ENCODE results near the gene ADGRG1.

Gene ADGRG1

DNA sequence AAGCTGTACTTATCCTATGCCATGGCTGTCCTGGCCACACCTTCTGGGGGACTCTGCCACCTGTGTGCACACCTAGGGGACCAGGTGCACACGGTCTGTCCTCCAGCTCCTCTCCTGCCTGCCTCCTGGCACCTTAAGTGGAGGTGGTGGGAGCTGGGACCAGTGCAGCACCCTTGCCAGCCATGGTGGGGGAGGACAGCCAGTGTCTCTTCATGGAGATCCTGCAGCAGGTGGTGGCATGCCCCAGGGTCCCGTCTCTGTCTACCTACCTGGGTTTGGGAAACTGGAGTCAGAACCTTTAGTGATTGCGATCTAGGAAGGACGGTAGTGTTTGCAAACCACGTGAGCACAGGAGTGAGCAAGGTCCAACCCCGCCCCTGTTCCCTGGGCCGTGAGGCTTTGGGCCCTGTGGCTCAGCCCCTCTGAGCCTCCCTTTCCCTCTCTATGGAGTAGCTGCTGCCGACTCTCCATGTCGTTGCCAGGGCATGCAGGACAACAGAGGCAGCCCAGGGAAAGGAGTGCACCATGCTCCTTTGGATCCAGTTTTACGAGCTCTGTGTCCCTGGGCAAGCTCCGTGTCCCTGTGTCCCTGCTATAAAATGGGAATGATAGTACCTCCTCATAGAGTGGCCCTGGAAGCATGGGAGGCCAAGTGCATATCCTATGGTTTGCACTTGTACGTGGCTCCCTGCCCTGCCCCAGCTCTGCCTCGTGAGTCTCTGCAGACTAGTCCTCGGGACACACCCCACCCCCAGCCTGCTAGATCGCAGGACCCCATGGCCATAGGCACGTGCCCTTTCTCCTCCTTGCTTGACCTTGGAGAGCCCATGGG is 7.1 kb downstream of the ADGRG1 start:
- DNase-seq (ENCODE audit: low read depth): no peak

DNA sequence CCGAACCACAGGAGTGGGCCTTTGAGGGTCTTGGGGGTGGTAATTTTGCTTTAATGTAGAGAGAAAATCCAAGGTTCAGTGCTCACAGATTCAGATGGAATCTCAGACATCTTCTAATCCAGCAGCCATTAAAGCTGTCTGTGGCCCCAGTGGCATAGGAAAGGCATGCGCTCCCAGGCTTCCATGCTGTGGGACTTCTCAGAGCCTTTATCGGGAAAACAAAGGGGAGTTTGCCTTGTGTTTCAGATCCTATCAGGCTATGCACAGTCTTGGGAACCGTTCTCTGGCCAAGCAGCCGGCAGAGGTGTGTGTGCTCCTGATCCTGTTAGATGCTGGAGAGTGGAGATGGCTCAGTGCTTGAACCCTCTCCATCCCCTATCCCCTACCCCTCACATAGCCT is 7.8 kb downstream of the ADGRG1 start:
- DNase-seq (ENCODE audit: low read depth): no peak

DNA sequence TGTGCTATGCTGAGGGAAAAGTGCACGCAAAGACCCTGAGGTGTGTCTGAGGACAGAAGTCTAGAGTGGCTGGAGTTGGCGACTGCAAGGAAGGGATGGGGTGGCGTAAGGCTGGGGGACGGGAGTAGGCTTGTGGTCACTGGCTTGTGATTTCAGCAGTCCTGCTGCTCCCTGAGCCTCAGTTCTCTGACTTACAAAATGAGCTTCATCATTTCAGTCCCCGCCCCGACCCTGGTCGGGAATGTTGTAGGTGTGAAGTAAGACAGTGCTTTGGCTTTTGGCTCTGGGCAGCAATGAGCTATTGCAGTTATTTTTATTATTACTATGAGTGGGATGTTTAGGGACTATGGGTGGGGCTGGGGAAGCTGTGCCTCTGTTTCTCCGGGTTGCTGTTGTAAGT is 8.6 kb downstream of the ADGRG1 start:
- DNase-seq (ENCODE audit: low read depth): no peak

DNA sequence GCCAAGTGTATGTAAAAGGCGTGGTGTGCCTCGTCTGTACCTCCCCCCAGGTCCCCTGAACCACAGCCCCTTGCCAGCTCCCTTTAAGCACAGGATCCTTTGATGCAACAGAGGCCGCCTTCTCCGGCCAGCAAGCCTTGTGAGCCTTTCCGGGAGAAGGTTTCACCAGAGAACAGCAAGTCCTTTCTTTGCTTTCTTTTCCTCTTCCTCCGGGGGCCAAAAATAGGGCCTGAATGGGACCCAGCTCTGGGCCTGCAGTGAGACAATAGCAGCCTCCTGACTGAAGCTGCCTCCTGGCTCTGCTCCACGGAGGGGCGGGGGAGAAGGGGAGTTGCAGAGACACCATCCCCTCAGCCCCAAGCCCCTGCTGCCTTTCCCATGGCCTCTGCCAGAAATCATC is 9.0 kb downstream of the ADGRG1 start:
- DNase-seq (ENCODE audit: low read depth): no peak

DNA sequence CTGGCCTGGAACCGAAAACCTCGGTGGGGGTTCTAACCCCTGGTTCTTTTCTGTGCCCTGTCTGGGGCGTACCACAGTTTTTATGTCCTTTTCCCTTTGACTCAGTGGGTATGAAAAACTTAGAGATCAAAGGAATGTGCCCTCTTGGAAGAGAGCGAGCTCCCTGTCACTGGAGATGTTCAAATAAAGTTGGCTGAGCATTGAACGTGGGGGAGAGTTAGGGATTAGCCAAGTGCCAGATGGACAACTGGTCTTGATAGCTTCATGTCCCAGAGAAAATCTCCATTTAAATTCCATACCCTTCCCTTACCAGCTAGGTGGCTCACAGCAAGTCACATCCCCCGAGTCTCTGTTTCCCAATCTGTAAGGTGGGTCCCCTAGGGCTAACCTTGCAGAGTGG is 9.5 kb downstream of the ADGRG1 start:
- no peak for DNase-seq (ENCODE audit: low read depth)

DNA sequence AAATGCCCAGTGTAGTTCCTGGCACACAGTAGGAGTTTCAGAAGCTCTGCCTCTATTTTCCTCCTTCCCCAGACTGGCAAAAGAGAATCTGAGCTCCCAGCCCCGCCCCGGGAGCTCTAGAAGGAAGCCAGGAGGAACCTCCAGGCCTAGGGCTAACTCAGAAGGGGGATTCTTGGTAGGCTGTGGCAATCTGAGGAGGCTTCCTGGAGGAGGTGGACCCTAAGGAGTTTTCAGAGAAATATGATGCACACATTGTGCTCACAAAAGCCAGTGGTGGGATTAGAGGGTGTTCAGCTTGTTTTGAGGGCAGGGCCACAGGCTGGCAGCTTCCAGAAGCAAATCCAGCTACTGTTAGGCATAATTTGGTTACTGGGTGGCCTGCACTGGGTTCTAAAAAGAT is 10.0 kb downstream of the ADGRG1 start:
- DNase-seq (ENCODE audit: low read depth): no peak

DNA sequence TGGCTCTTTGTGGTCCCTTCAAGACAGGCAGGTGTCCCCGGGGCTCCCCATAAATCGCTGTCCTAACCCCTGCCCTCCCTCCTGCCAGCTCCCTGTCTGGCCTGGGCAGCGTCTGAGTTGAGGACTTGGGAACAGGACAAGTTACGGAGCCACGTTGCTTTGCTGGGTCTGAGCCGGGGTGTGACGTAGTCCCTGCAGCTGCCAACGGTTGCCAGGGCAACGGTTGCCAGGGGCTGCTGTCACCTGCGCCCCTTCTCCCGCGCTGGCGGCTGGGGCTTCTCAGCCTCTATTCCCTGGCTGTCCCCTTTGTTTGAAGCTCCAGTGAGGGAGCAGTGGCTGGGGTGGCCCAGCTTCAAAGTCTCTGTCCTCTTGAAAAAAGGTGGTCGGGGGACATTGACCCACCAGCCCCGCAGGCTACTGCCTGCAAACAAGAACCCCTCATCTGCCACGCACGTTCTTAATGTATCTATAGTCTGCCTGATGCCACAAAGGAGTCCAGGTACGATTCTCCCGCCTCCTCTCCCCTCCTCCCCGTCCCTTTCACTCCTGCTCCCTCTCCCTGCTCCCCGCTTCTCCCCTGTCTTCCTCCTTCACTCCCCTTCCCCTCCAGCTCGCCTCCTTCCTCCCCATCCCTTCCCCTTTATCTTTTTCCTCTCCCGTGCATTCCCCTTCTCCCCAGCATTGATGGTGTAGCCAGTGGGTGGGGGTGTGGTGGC is 10.9 kb downstream of the ADGRG1 start:
- DNase-seq (ENCODE audit: low read depth): no peak

DNA sequence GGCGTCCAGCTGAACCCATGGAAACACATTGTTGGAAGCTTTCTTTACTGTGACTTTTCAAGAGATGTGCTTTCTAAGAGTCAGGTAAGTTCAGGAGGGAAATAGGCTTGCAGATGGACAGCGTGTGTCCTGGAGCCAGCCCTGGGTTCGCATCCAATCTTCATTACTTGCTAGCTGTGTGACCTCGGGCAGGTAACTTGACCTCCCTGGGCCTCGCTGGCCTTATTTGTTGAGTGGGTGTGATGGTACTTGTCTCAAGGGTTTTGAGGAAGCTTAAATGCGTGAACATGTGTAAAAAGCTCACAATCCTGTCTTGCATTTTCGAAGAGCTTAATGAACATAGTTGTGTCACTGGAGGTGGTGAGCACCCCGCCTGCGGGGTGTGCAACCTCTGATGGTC is 11.8 kb downstream of the ADGRG1 start:
- DNase-seq (ENCODE audit: low read depth): no peak

DNA sequence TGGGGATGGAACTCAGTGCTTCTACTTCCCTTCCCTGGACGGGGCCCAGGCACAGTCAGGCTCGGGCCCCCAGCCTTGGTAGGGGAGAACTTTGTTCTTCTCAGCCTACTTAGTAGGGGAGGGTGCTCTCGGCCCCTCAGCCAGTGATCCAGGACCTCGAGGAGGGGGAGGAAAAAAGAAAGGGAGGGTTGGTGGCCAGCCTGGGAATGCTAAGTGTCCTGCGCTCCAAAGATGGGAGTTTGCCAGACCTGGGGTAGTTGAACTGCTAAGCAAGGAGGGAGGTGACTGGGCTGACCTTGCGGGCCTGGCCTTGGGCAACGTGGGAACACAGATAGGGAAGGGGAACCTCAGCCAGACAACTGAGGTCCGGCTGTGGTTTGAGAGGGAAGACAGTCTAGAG is 12.2 kb downstream of the ADGRG1 start:
- DNase-seq (ENCODE audit: low read depth): no peak

DNA sequence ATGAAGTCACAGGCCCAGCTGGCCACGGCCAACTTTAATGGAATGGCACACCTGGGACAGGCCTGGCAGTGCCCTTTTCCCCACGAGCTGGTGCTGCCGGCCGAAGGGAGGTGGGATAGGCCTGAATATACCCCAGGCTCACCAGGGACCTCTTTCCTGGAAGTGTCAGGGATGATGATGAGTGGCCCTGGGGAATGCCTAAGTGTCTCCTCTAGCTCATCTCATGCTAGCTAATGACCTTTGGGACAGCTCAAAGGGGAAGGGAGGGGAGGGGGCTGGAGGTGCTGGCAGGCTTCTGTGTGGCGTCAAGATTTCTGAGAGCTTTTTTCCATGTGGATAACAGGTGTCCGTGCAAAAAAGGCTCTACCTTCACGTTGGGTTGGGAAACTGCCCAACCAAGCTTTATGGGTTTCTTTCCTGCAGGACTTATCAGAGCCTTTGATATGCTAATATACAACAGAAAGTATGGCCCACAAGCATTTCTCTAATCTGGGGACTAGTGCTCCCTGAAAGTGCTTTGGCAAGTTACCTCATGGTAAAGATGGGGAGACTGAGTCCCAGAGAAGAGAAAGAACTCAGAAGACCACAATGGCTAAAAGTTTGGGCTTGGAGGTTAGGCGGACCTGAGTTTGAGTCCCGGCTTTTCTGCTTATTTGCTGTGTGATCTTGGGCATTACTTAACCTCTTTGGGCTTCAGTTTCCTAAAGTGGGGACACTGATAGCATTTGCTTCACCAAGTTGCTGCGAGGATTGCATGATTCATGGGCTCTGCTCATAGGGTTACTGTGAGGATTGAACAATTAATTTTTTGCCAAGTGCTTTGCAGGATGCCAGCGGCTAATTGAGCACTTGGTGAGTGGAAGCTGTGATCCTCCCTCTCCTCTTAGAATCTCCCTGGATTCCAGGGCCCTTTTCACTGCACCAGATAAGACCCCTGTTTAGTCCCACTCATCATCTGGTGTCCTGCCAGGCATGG is 14.0 kb downstream of the ADGRG1 start:
- no peak for DNase-seq (ENCODE audit: low read depth)

DNA sequence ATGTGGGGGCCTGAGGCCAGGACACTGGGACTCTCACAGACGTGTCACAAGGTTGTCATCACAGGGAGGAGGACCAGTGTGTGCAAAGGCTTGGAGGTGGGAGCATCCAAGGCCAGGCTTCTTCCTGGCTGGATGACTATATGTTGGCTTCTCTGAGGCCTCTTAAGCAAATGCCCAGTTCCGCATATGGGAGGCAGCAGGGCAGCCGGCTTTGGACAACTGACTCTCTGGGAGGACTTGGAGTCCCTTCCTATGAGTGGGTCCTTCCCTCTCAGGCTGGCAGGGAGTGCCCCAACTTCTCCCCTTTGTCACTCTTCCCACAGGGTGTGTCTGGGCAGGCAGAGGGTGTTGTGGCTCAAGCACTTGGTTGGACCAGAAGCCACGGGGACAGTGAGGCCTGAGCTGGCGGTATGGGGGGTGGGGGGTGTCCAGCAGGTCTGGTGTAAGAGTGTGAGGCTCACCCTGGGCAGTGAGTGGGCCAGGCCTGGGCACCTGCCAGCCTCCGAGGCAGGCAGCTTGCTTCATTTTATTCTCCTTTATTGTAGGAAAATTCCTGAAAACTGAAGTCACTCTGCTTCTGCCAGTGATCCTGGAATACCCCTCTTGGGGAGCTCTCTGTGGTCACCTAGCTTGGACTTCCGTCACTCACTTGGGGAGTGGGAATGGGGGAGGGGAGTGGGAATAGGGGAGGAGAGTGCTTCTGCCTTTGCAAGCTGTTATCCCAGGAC is 14.9 kb downstream of the ADGRG1 start:
- DNase-seq (ENCODE audit: low read depth): no peak

DNA sequence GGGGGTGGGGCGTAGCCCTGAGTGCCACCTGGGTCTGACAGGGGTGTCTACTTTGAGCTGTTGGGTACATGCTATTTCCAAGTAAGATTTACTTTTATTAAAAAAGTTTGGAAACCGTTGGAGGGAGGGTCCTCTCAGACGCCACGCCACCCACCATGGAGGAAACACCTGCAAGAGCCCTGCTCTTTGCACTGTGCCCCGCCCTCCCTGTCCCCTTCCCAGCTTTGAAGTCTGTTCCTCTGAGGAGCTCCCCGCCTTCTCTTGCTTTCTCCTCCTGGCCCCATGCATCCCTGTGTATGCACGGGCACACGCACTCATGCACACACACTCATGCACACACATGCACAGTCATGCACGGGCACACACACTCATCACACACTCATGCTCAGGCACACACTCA is 15.5 kb downstream of the ADGRG1 start:
- DNase-seq (ENCODE audit: low read depth): no peak

DNA sequence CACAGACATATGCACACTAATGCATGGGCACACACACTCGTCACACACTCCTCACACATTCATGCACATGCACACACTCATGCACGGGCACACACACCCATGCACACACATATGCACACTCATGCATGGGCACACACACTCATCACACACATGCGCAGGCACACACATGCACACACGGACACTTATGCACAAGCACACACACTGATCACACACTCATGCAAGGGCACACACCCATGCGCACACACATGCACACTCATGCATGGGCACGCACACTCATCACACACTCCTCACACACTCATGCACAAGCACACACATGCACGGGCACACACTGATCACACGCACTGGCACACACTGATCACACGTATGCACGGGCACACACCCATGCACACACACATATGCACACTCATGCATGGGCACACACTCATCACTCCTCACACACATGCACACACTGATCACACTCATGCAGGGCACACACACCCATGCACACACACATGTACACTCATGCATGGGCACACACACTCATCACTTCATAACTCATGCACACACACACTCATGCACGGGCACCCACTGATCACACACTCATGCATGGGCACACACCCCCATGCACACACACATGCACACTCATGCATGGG is 16.1 kb downstream of the ADGRG1 start:
- DNase-seq (ENCODE audit: low read depth): no peak

DNA sequence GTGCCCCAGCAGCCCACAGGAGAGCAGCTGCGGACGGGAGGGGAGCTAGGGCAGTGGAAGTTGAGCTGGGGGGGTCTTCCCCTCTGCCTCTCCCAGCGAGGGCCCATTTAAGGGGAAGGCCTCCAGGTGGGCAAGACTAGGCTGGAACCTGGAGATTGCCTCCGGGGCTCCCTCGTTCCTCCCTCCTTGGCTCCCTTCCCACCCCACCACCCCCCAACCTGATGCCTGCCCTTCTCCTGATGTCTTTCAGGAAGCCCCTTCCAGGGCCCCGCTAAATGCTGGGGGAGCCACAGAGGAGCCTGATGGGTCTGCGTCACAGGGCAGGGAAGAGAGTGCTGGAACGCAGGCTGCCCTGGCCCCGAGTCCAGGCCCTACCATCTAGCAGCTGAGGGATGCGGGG is 16.7 kb downstream of the ADGRG1 start:
- no peak for DNase-seq (ENCODE audit: low read depth)

DNA sequence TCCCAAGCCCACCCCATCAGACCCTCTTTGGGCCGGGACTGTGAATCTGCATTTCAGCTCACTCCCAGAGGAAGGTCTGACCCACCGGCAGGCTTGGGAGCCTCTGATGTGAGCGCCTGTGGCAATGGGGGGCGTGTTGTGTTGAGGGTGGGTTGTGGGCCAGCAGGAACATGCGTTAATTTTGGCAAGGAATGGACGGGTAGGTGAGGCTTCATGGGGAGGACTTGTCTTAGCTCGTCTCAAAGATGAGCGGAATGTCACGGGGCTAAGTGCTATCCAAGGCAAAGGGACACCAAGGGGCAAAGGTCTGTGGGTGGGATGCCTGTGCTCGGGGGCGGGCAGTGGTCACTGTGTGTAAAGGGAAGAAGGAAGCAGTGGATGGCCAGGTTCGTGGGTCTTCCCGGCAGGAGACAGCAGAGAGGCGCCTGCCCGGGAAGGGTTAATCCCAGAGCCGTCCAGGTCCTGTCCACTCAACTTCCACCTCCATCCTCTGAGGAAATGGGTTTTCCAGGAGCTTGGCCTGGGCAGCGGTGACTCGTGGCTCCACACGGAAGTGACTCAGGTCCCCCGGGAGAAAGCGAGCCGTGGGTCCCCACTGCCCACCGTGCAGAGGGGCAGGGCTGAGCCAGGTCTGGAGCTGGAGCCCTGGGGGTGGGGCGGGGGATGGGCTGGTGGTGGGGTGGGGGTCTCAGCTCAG is 17.4 kb downstream of the ADGRG1 start:
- DNase-seq (ENCODE audit: low read depth): no peak

DNA sequence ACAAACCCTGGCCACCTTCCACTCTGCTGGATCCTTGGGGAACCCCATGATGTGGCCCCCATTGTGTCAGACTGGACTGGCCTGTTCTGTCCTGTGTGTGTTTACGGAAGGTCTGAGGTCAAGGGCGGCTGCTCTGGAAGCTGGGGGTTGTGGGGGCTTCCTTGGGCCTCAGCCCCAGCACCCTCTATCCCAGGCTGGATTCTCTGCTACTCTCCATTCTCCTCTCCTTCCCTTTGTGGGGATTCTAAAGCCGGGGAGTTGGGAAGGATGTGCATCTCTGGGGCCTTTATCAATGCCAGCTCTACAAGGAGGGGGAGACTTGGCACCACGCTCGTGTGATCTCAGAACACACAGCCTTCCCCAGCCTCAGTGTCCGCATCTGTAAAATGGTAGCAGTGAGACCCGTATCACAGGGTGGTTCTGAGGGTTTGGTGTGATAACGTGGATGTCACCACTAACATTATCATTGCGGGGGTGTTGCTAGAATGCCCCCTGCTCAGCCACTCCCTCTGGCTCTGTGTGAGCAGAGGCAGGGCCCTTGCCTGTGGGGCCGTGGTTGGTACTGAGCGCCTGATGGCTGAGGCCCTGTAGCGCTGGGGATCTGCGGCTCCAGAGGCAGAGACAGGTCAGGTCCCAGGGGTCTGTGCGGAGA is 18.1 kb downstream of the ADGRG1 start:
- no peak for DNase-seq (ENCODE audit: low read depth)

DNA sequence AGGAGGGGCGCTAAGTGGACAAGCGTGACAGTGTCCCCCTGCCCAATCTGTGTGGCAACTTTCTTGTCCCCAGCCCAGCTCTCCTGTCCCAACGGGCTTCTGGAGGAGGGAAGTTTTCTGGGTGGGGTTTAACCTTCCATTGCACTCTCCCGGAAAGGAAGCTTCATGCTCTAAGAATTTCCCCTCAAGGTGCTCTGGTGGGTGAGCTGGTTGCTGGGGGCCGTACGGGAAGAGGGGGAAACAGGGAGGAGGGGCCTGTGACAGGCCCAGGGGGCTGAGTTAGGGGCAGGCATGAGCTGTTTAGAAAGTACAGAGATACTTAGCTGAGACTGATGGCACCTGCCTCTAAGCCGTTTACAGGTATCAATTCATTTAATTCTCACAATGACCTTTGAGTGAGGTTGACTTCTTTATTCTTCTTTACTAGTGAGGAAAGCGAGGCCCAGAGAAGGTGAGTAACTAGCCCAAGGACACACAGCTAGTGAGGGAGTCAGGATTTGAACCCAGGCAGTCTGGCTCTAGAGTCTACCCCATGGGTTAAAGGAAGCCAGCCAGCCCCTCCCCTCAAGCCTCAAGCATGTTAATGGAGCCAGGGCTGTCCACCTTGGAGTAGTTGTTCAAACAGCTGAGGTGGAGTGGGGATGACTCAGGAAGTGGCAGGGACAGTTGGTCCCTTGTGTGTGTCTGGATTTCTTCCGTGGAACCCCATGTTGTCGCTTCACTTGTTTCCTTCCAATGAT is 18.9 kb downstream of the ADGRG1 start:
- DNase-seq (ENCODE audit: low read depth): no peak

DNA sequence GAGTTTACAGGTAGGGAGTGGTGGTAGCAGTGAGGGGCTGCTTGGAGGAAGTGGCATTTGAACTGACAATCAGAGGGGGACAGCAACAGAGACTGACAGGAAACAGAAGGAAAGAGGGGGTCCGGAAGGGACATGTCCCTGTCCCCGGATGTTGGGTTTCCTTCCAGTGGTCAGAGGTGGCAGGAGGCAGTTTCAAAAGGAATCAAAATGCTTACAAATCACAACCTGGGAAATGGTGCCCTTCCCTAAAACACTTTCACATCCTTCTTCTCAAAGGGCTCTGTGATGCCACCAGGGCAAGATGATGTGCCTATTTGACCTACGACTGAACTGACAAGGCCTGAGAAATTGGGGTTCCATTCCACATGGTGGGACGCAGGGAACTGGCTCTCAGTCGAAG is 19.7 kb downstream of the ADGRG1 start:
- DNase-seq (ENCODE audit: low read depth): no peak
